Transverse colon (tissue), 4 donors: ENCODE results near the gene KAT6B. TPM values are rescaled to one million over a fixed set of nuclear protein-coding genes. Genes with fewer than 3 reads are reported as not detected.

ENCODE experiments used
- DNase-seq: peaks from one replicate; pipeline ENCODE4 v3.0.0-alpha.2; 2019
- H3K27ac ChIP-seq, 4 donors: fragments of 200-600 bp; sonication (generic); 2 replicates each; pipeline ENCODE4 v1.5.1; 2016 to 2018; ENCODE audit warnings: inconsistent platforms in 4 of 4
- H3K27me3 ChIP-seq: fragments of 200-600 bp; sonication (generic); 2 replicates; pipeline ENCODE4 v1.5.1; 2017; ENCODE audit warnings: inconsistent platforms
- H3K36me3 ChIP-seq, 4 donors: fragments of 200-600 bp; sonication (generic); 2 replicates each; pipeline ENCODE4 v1.5.1; 2017 to 2019; ENCODE audit warnings: inconsistent platforms in 4 of 4
- H3K4me1 ChIP-seq, 4 donors: fragments of 200-600 bp; sonication (generic); 2 replicates each; pipeline ENCODE4 v1.5.1; 2017 to 2020; ENCODE audit warnings: inconsistent platforms in 4 of 4
- H3K4me3 ChIP-seq, 4 donors: fragments of 200-600 bp; sonication (generic); 1 replicate in 1 of 4; 2 replicates in 3 of 4; pipeline versions ENCODE4 v1.5.1 to v1.6.1; 2017 to 2019; ENCODE audit warnings: inconsistent platforms in 4 of 4
- H3K9me3 ChIP-seq, 2 donors: fragments of 200-600 bp; sonication (generic); 2 replicates each; pipeline ENCODE4 v1.5.1; 2017 to 2019; ENCODE audit warnings: inconsistent platforms in 2 of 2
- CTCF ChIP-seq, 5 experiments: fragments of 200-600 bp in 3 of 5; fragments of 450-650 bp in 2 of 5; sonication (generic) in 3 of 5; IDR thresholded peaks; 1 replicate in 2 of 5; 2 replicates in 3 of 5; pipeline ENCODE4 v1.5.1; 2016 to 2017; ENCODE audit warnings: antibody characterized with exemption in 5 of 5, inconsistent platforms in 3 of 5, mild to moderate bottlenecking in 2 of 5, moderate library complexity in 1 of 5
- EP300 ChIP-seq: sonication (generic); formaldehyde crosslinking; IDR thresholded peaks from one replicate; pipeline ENCODE4 v1.6.1; 2017; ENCODE audit warnings: antibody characterized with exemption, low read depth
- POLR2A ChIP-seq: fragments of 450-650 bp; IDR thresholded peaks from one replicate; pipeline ENCODE4 v1.6.1; 2016; ENCODE audit warnings: antibody characterized with exemption, mild to moderate bottlenecking, moderate library complexity
- POLR2AphosphoS5 ChIP-seq, 3 donors: sonication (generic); formaldehyde crosslinking; IDR thresholded peaks; one replicate each; pipeline ENCODE4 v1.6.1; 2016; ENCODE audit warnings: antibody characterized with exemption in 3 of 3
- WGBS, 2 donors: methylation state at CpG; one replicate each; pipeline ENCODE4 v1.1.5; 2018; ENCODE audit warnings: low coverage in 1 of 2; 5-methylcytosine and 5-hydroxymethylcytosine counted together
- in situ Hi-C, 4 donors: fragments of 200-750 bp; cut with MboI; loops; one replicate each; pipeline versions ENCODE4 v1.15.0 to v1.15.1; 2017; ENCODE audit warnings: low sequenced_read_pairs in 3 of 4, low pct_ligation_motif_present in 1 of 4, low pct_unique_long_range_greater_than_20kb in 1 of 4
- intact Hi-C: fragments of 100-400 bp; cut with DNase I; formaldehyde crosslinking; loops from one replicate; pipeline ENCODE4 v1.15.1; 2023; ENCODE audit warnings: low total_unique reads
- total RNA-seq, 4 donors: library from RNA; depleted of rRNA; stranded (reverse); fragments of >200 nt; gene quantifications; one replicate each; pipeline ENCODE4 v1.1.0, GENCODE V29; 2016

The KAT6B gene
- total RNA-seq, 4 donors from 2014 or later: 27.3 to 67.0 (median 54.9) TPM

GRCh38 chr10:74821501-74821900 lies 4.9 kb upstream of the KAT6B start:
- intact Hi-C loops: loop anchor here (10.0 kb wide), 2 partner anchors 163 to 413 kb away; partner anchors contain the start of gene COMTD1
- Histone ChIP-seq H3K27ac (peak overlapping the region in 1 of 4 donors; percentile 36), H3K9me3 (peaks cover 0 to 9% of the 10 kb centered on the region in 2 donors), H3K27me3 (no peaks in the 10 kb centered on the region), H3K4me3 (no peak overlapping the region), H3K4me1 (peaks cover 8 to 34% (median 23%) of the 10 kb centered on the region in 4 donors), H3K36me3 (no peaks in the 10 kb centered on the region)
- TF ChIP-seq CTCF (IDR thresholded peaks at IDR 0.05) (no peak), POLR2AphosphoS5 (IDR thresholded peaks at IDR 0.05) (no peak), EP300 (no peak)
- DNase-seq: peak; percentile 37
- 53 to 100% methylated on average over 2 to 3 of the region's 3 CpGs for WGBS, 2 donors
- in situ Hi-C loops: no loop called here

- no peak for DNase-seq
- WGBS, 2 donors: 58% methylated on average over 2 of the region's 2 CpGs; no CpG with 5 or more reads in 1 of the 2 donors
- Histone ChIP-seq H3K36me3 (no peaks in the 10 kb centered on the region), H3K4me3 (no peak overlapping the region), H3K27me3 (no peaks in the 10 kb centered on the region), H3K9me3 (peaks cover 0 to 3% of the 10 kb centered on the region in 2 donors), H3K4me1 (peaks cover 8 to 35% (median 23%) of the 10 kb centered on the region in 4 donors), H3K27ac (peak overlapping the region; percentile 0 to 36 (median 16))
- in situ Hi-C loops (no loop called here), intact Hi-C loops (loop anchor here (10.0 kb wide), 2 partner anchors 163 to 413 kb away; partner anchors contain the start of gene COMTD1)
- TF ChIP-seq POLR2A (no peak), POLR2AphosphoS5 (IDR thresholded peaks at IDR 0.05) (no peak), CTCF (IDR thresholded peaks at IDR 0.05) (no peak), EP300 (no peak)
Observed at GRCh38 chr10:74822101-74822500, 4.3 kb upstream of the KAT6B start.

- DNase-seq: no peak
- peaks cover 10 to 40% (median 26%) of the 10 kb centered on the region in 4 donors for H3K4me1 ChIP-seq
- H3K27ac ChIP-seq: peak overlapping the region; percentile 0 to 36 (median 16)
- H3K4me3 ChIP-seq: no peak overlapping the region
- in situ Hi-C loops: no loop called here
- H3K36me3 ChIP-seq: no peaks in the 10 kb centered on the region
- intact Hi-C loops: loop anchor here (10.0 kb wide), 2 partner anchors 162 to 412 kb away; partner anchors contain the start of gene COMTD1
- WGBS, 2 donors: 71 to 75% methylated on average over 3 of the region's 3 CpGs
- no peaks in the 10 kb centered on the region for H3K9me3 ChIP-seq
- TF ChIP-seq POLR2AphosphoS5 (IDR thresholded peaks at IDR 0.05): no peak
- no peak for TF ChIP-seq EP300
- TF ChIP-seq POLR2A: no peak
- TF ChIP-seq CTCF (IDR thresholded peaks at IDR 0.05): no peak
- no peaks in the 10 kb centered on the region for H3K27me3 ChIP-seq
Observed at GRCh38 chr10:74822521-74823089, 3.8 kb upstream of the KAT6B start.

GRCh38 chr10:74823791-74824183 lies 2.6 kb upstream of the KAT6B start:
- Histone ChIP-seq H3K27ac (peak overlapping the region; percentile 87 to 99 (median 92)), H3K27me3 (no peaks in the 10 kb centered on the region), H3K9me3 (no peaks in the 10 kb centered on the region), H3K36me3 (no peaks in the 10 kb centered on the region), H3K4me1 (peaks cover 11 to 43% (median 28%) of the 10 kb centered on the region in 4 donors), H3K4me3 (no peak overlapping the region)
- intact Hi-C loops (loop anchor here (10.0 kb wide), 2 partner anchors 161 to 411 kb away; partner anchors contain the start of gene COMTD1), in situ Hi-C loops (no loop called here)
- WGBS, 2 donors: 24 to 30% methylated on average over 4 of the region's 4 CpGs
- TF ChIP-seq POLR2AphosphoS5 (IDR thresholded peaks at IDR 0.05) (no peak), EP300 (no peak)
- DNase-seq: no peak
